H9 (cell line): Measurements from ENCODE around the gene ATXN3L. TPM values are rescaled to one million over a fixed set of nuclear protein-coding genes. Genes with fewer than 3 reads are reported as not detected.

Source experiments
- DNase-seq: peaks from one replicate; pipeline ENCODE4 v3.0.0-alpha.2; 2017
- H2AFZ ChIP-seq: one replicate; pipeline ENCODE4 v1.6.1; 2013; ENCODE audit warnings: mild to moderate bottlenecking, low read length, control low read depth, moderate library complexity
- H2AK5ac ChIP-seq: 2 replicates; pipeline ENCODE4 v1.6.1; 2013; ENCODE audit warnings: low read length, control low read depth, mixed read lengths; ENCODE audit not compliant: insufficient read length
- H2BK120ac ChIP-seq: one replicate; pipeline ENCODE4 v1.6.1; 2013; ENCODE audit warnings: low read depth, mild to moderate bottlenecking, low read length, control low read depth, inconsistent platforms; ENCODE audit not compliant: poor library complexity, severe bottlenecking
- H2BK12ac ChIP-seq: 2 replicates; pipeline ENCODE4 v1.6.1; 2013; ENCODE audit warnings: low read length, control low read depth, mixed read lengths, low read depth; ENCODE audit not compliant: insufficient read length
- H2BK15ac ChIP-seq: 2 replicates; pipeline ENCODE4 v1.6.1; 2013; ENCODE audit warnings: low read depth, low read length, control low read depth
- H2BK20ac ChIP-seq: one replicate; pipeline ENCODE4 v1.6.1; 2013; ENCODE audit warnings: low read depth, mild to moderate bottlenecking, low read length, control low read depth, inconsistent platforms; ENCODE audit not compliant: poor library complexity, severe bottlenecking
- H2BK5ac ChIP-seq: 2 replicates; pipeline ENCODE4 v1.6.1; 2013; ENCODE audit warnings: low read length, control low read depth, mixed read lengths; ENCODE audit not compliant: insufficient read length
- H3K14ac ChIP-seq: 2 replicates; pipeline ENCODE4 v1.6.1; 2013; ENCODE audit warnings: low read length, control low read depth; ENCODE audit not compliant: insufficient read depth
- H3K18ac ChIP-seq: 2 replicates; pipeline ENCODE4 v1.6.1; 2013; ENCODE audit warnings: low read depth, mild to moderate bottlenecking, mixed read lengths, low read length, control low read depth; ENCODE audit not compliant: insufficient read length
- H3K23ac ChIP-seq: 2 replicates; pipeline ENCODE4 v1.6.1; 2013; ENCODE audit warnings: low read length, control low read depth, mixed read lengths, low read depth; ENCODE audit not compliant: insufficient read length
- H3K23me2 ChIP-seq: 2 replicates; pipeline ENCODE4 v1.6.1; 2013; ENCODE audit warnings: low read depth, mild to moderate bottlenecking, mixed read lengths, low read length, control low read depth; ENCODE audit not compliant: insufficient read length, poor library complexity, severe bottlenecking
- H3K27ac ChIP-seq: 2 replicates; pipeline ENCODE4 v1.5.1; 2013; ENCODE audit warnings: low read length, control low read depth, mixed read lengths, low read depth; ENCODE audit not compliant: insufficient read length
- H3K27me3 ChIP-seq: 2 replicates; pipeline ENCODE4 v1.6.1; 2013; ENCODE audit warnings: low read length, control low read depth, inconsistent platforms; ENCODE audit not compliant: insufficient read depth
- H3K4ac ChIP-seq: 2 replicates; pipeline ENCODE4 v1.6.1; 2013; ENCODE audit warnings: low read depth, mild to moderate bottlenecking, control low read depth, inconsistent platforms, low read length, moderate library complexity
- H3K4me1 ChIP-seq: 2 replicates; pipeline ENCODE4 v1.6.1; 2013; ENCODE audit warnings: low read length, control low read depth, inconsistent platforms; ENCODE audit not compliant: insufficient read depth
- H3K4me2 ChIP-seq: 2 replicates; pipeline ENCODE4 v1.6.1; 2013; ENCODE audit warnings: low read length, control low read depth, mixed read lengths; ENCODE audit not compliant: insufficient read length, insufficient read depth
- H3K56ac ChIP-seq: 2 replicates; pipeline ENCODE4 v1.6.1; 2013; ENCODE audit warnings: low read depth, mild to moderate bottlenecking, mixed read lengths, low read length, control low read depth; ENCODE audit not compliant: insufficient read length
- H3K79me1 ChIP-seq: 2 replicates; pipeline ENCODE4 v1.6.1; 2013; ENCODE audit warnings: low read depth, mild to moderate bottlenecking, moderate library complexity, low read length, control low read depth, inconsistent platforms; ENCODE audit not compliant: insufficient read depth, poor library complexity, severe bottlenecking
- H3K79me2 ChIP-seq: 2 replicates; pipeline ENCODE4 v1.6.1; 2013; ENCODE audit warnings: low read length, control low read depth, inconsistent platforms; ENCODE audit not compliant: insufficient read depth
- H3K9ac ChIP-seq: 2 replicates; pipeline ENCODE4 v1.6.1; 2013; ENCODE audit warnings: low read length, control low read depth, mixed read lengths; ENCODE audit not compliant: insufficient read length; ENCODE audit errors: extremely low read depth
- H3K9me3 ChIP-seq: one replicate; pipeline ENCODE4 v1.6.1; 2013; ENCODE audit warnings: low read depth, low read length, inconsistent platforms; ENCODE audit not compliant: control insufficient read depth
- H3T11ph ChIP-seq: one replicate; pipeline ENCODE4 v1.6.1; 2013; ENCODE audit warnings: mild to moderate bottlenecking, low read length, control low read depth, inconsistent platforms
- H4K20me1 ChIP-seq: one replicate; pipeline ENCODE4 v1.6.1; 2013; ENCODE audit not compliant: control insufficient read depth, insufficient read length, insufficient read depth
- H4K5ac ChIP-seq: 2 replicates; pipeline ENCODE4 v1.6.1; 2013; ENCODE audit warnings: low read depth, mild to moderate bottlenecking, mixed read lengths, low read length, control low read depth; ENCODE audit not compliant: insufficient read length
- H4K8ac ChIP-seq: replicated peaks from 2 replicates; pipeline ENCODE4 v1.6.1; 2013; ENCODE audit warnings: low read length, control low read depth, mixed read lengths, low read depth; ENCODE audit not compliant: insufficient read length
- H4K91ac ChIP-seq: 2 replicates; pipeline ENCODE4 v1.6.1; 2013; ENCODE audit warnings: low read depth, mild to moderate bottlenecking, moderate library complexity, mixed read lengths, low read length, control low read depth; ENCODE audit not compliant: insufficient read length
- H3K27ac Mint-ChIP-seq, 3 experiments: 2 replicates in 2 of 3; 3 replicates in 1 of 3; pipeline ENCODE4 v1.8.0; 2020 to 2021; ENCODE audit warnings: mixed read lengths in 3 of 3, mild to moderate bottlenecking in 1 of 3, moderate library complexity in 1 of 3
- H3K27me3 Mint-ChIP-seq: 2 replicates; pipeline ENCODE4 v1.8.0; 2021; ENCODE audit warnings: low read depth, mild to moderate bottlenecking, moderate library complexity, mixed read lengths
- H3K36me3 Mint-ChIP-seq, 3 experiments: 2 replicates in 2 of 3; 3 replicates in 1 of 3; pipeline ENCODE4 v1.8.0; 2020 to 2021; ENCODE audit warnings: low read depth in 3 of 3, mixed read lengths in 3 of 3; ENCODE audit not compliant: insufficient read depth in 1 of 3
- H3K4me1 Mint-ChIP-seq, 2 experiments: 2 replicates each; pipeline ENCODE4 v1.8.0; 2020; ENCODE audit warnings: mixed read lengths in 2 of 2
- H3K4me3 Mint-ChIP-seq, 2 experiments: 2 replicates in 1 of 2; 3 replicates in 1 of 2; pipeline ENCODE4 v1.8.0; 2020 to 2021; ENCODE audit warnings: mild to moderate bottlenecking in 2 of 2, mixed read lengths in 2 of 2, moderate library complexity in 1 of 2
- H3K9me3 Mint-ChIP-seq, 2 experiments: 2 replicates in 1 of 2; 3 replicates in 1 of 2; pipeline ENCODE4 v1.8.0; 2020; ENCODE audit warnings: mild to moderate bottlenecking in 2 of 2, mixed read lengths in 2 of 2, moderate library complexity in 1 of 2
- CTCF ChIP-seq: fragments of 200-600 bp; sonication (generic); conservative IDR thresholded peaks from 3 replicates; pipeline ENCODE4 v1.8.0; 2021; ENCODE audit warnings: antibody characterized with exemption, mild to moderate bottlenecking
- WGBS: extraction: QIAGEN DNeasy Blood & Tissue Kit; methylation state at CpG from one replicate; pipeline ENCODE4 v1.1.7; 2013; ENCODE audit warnings: missing lambda C conversion rate, low lambda C conversion rate, mixed read lengths; ENCODE audit not compliant: insufficient read length; ENCODE audit errors: extremely low coverage; 5-methylcytosine and 5-hydroxymethylcytosine counted together
- total RNA-seq: library from RNA; stranded (reverse); gene quantifications from 2 replicates; pipeline ENCODE4 v1.2.1, GENCODE V29; 2021

Gene ATXN3L
- total RNA-seq, 1 experiment from 2014 or later, result not detected

- Histone ChIP-seq H3K9ac (no peak overlapping the region), H2AFZ (no peak overlapping the region), H2AK5ac (no peak overlapping the region), H2BK12ac (no peak overlapping the region), H3K23ac (no peak overlapping the region), H4K91ac (no peak overlapping the region), H3K56ac (no peak overlapping the region), H3T11ph (no peak overlapping the region), H2BK15ac (no peak overlapping the region), H3K79me2 (no peaks in the 10 kb centered on the region), H3K14ac (no peak overlapping the region), H3K4me1 (0 out of 2 replicates have a peak, but pooled peaks cover 2% of the 10 kb centered on the region), H2BK20ac (no peak overlapping the region), H2BK120ac (no peak overlapping the region), H3K79me1 (no peaks in the 10 kb centered on the region), H3K4ac (no peak overlapping the region), H4K20me1 (no peaks in the 10 kb centered on the region), H4K8ac (no peak overlapping the region), H3K4me2 (no peak overlapping the region), H3K27me3 (no peaks in the 10 kb centered on the region), H3K23me2 (no peaks in the 10 kb centered on the region), H3K9me3 (no peaks in the 10 kb centered on the region), H3K18ac (no peak overlapping the region), H2BK5ac (no peak overlapping the region), H4K5ac (no peak overlapping the region), H3K27ac (no peak overlapping the region)
- Mint-ChIP-seq H3K4me3 (no peak overlapping the region), H3K36me3 (no peaks in the 10 kb centered on the region; a peak in 1 of 7 replicates), H3K27me3 (no peaks in the 10 kb centered on the region), H3K4me1 (peaks cover 6 to 7% of the 10 kb centered on the region in 2 experiments; a peak in 2 of 4 replicates), H3K9me3 (peaks cover 46 to 69% of the 10 kb centered on the region in 2 experiments), H3K27ac (no peak overlapping the region)
- WGBS, result no CpG with 5 or more reads among the region's 3 CpGs
- no peak for DNase-seq
- TF ChIP-seq CTCF, result no peak
These were observed 19.8 kb upstream of the ATXN3L start for GRCh38 chrX:13339607-13340006.
